ENCODE data around the gene CNEP1R1.
"Not testable (repeated sequence)": the region's sequence is repeated elsewhere in the genome, so short reads cannot be mapped to it uniquely, and the experiment has no call there.

CNEP1R1 gene

GRCh38 chr16:50024684-50025536 lies at the start of gene CNEP1R1:
Gene CNEP1R1 (plus strand): TSS chr16:50025225. CDS start chr16:50025316, 91 bp downstream.
- peak; percentile 77 for DNase-seq (ENCODE audit: low read depth)

GRCh38 chr16:49977427-49977826 lies 47.6 kb upstream of the CNEP1R1 start:
- DNase-seq (ENCODE audit: low read depth) = no peak

GRCh38 chr16:49978569-49979326 lies 46.3 kb upstream of the CNEP1R1 start:
- DNase-seq (ENCODE audit: low read depth) = no peak

DNA sequence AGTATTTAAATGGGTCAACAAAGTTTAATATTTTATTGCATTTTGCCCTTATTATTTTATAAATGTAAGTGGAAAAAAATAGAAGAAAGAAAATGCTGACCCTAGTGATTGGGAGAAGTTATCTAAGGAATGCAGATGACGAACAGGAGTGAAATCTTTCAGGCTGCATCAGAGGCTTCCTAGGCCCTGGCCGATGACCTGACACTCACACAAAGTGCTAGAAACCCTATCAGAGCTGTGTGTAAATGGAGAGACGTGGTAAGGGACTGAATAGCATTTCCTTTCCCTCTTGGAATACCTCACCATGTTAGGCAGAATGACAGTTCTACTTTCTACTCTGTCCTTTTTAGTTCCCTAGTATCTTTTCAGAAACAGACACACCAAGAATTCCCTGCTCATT lies 44.9 kb upstream of the CNEP1R1 start:
- no peak for DNase-seq (ENCODE audit: low read depth)

- no peak for DNase-seq (ENCODE audit: low read depth)
Measured at GRCh38 chr16:49986351-49987124, 38.5 kb upstream of the CNEP1R1 start.

- DNase-seq (ENCODE audit: low read depth) = no peak
Measured at GRCh38 chr16:49987381-49987780, 37.6 kb upstream of the CNEP1R1 start.

- no peak for DNase-seq (ENCODE audit: low read depth)
Measured at GRCh38 chr16:49992825-49993224, 32.2 kb upstream of the CNEP1R1 start.

DNA sequence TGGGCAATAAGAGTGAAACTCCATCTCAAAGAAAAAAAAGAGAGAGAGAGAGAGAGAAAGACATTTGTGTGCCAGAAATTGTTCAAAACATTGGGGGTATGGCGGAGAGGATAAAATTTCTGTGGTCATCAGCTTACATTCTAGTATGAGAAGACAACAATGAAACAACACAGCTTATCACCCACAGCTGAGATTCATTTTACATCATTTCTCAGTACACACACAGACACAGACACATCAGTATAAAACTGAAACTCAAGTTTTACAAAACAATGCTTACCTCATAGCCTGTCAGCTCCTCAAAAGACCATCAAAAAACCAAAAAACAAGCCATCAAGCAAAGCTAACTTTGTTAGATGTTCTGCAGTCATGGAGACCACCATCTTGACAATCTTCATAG lies 31.4 kb upstream of the CNEP1R1 start:
- no peak for DNase-seq (ENCODE audit: low read depth)

DNA sequence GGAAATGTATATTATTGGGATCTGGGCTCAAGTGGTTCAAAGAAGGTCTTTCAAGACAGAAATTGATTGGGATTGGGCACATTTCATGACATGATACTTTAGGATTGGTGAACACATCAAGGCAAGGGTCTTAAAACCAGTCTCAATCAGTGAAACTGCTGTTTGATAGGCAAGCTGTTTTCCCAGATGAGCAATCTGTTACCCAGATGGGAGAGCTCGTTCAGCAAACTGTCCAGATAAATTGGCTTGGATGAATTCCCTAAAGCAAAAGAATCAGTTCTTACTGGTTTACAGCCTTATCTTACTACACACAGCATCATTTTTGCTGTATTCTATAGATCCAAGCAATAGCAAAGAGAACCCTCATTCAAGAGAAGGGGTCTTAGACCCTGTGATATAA lies 31.0 kb upstream of the CNEP1R1 start:
- DNase-seq (ENCODE audit: low read depth) = no peak

DNA sequence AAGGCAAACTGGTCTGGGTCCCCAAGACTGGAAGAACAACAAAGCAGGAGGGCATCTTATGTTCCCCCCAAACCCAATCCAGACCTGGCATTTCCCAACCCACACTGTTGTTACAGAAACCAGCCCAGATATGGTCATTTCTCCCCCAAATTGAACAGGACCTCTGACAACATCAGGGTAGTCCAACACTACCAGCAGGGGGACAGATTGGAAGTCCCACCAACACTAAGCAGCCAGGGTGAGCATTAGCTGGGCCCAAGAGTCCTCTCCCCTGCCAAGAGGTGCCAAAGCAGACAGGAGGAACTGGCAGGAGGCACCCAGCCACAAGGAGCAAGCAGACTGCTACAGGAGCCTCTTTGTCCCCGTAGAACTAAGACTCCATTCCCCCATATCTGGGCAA lies 29.3 kb upstream of the CNEP1R1 start:
- no peak for DNase-seq (ENCODE audit: low read depth)

DNA sequence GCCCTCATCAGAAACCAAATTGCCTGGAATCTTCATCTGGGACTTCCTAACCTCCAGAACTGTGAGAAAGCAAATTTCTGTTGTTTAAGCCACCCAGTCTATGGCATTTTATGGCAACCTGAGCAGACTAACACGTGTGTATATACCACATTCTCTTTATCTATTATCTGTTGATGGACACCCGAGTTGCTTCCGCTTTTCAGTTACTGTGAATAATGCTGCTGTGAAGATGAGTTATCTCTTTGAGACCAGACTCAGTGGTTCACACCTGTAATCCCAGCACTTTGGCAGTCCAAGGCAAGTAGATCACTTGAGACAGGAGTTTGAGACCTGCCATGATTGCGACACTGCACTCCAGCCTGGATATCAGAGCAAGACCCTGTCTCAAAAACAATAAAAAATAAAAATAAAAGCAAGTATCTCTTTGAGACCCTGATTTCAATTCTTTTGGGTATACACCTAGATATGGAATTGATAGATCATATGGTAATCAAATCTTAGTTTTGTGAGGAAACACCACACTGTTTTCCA lies 27.2 kb upstream of the CNEP1R1 start:
- DNase-seq (ENCODE audit: low read depth) = no peak

- no peak for DNase-seq (ENCODE audit: low read depth)
Measured at GRCh38 chr16:49998991-49999390, 26.0 kb upstream of the CNEP1R1 start.

- DNase-seq (ENCODE audit: low read depth) = no peak
Measured at GRCh38 chr16:50001144-50001543, 23.9 kb upstream of the CNEP1R1 start.

DNA sequence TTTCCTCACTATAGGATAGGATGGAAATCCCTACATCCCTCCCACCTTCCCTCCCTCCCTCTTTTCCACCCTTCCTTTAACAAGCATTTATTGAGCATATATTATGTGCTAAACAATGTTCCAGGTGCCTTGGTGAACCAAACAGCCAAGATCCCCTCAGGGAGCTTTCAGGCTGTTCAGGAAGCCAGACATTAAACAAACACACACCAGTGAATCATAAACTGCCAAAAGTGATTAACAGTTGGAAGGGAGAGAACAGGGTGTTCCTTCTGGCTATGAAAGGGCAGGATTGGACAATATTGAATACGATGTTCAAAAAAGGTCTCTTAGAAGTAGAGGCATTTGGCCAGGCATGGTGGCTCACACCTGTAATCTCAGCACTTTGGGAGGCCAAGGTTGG lies 22.8 kb upstream of the CNEP1R1 start:
- no peak for DNase-seq (ENCODE audit: low read depth)

GRCh38 chr16:50004239-50004638 lies 20.8 kb upstream of the CNEP1R1 start:
- DNase-seq (ENCODE audit: low read depth) = no peak

GRCh38 chr16:50006964-50007363 lies 18.1 kb upstream of the CNEP1R1 start:
- no peak for DNase-seq (ENCODE audit: low read depth)

GRCh38 chr16:50007744-50008143 lies 17.3 kb upstream of the CNEP1R1 start:
- no peak for DNase-seq (ENCODE audit: low read depth)

GRCh38 chr16:50010212-50010611 lies 14.8 kb upstream of the CNEP1R1 start:
- DNase-seq (ENCODE audit: low read depth) = no peak

DNA sequence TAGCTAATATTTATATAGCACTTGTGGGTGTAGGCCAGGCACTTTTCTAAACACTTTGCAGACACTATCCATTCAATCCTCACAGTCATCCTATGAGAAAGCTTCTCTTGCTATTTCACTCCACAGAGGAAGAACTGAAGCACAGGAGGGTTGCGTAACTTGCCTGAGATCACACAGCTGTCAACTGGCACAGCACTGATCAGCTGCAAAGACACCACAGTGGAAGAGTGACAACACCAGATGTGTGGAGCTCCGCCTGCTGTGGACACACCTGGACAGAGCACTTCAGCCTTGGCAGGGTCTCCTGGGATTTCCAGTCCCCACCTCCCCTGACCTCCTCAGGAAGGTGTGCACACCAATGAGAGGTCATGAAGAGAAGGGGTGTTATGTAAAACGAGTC lies 13.3 kb upstream of the CNEP1R1 start:
- no peak for DNase-seq (ENCODE audit: low read depth)

DNA sequence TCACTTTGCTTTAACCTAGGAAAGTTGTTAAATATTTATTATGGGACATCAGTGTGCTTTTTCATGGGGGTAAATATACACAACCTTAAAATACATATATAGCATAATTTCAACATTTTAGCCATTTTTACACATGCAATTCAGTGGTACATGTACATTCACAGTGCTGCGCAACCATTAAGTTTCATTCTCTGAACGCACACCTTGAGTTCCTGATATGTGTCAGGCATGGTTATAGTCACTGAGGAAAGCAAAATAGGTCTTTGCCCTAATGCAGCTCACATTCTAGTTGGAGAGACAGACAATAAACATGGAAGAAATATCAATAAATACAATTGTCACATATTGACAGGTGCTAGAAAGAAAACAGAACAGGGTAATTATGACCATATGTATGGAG lies 12.8 kb upstream of the CNEP1R1 start:
- no peak for DNase-seq (ENCODE audit: low read depth)

DNA sequence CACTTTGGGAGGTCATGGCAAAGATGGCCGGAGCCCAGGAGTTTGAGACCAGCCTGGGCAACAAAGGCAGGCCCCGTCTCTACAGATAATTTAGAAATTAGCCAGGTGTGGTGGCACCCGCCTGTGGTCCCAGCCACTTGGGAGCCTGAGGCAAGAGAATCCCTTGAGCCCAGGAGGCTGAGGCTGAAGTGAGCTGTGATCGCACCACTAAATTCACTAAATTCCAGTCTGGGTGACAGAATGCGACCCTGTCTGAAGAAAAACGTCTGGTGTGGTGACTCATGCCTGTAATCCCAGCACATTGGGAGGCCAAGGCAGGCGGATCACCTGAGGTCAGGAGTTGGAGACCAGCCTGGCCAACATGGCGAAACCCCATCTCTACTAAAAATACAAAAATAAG lies 10.8 kb upstream of the CNEP1R1 start:
- not testable (repeated sequence) for DNase-seq (ENCODE audit: low read depth)

DNA sequence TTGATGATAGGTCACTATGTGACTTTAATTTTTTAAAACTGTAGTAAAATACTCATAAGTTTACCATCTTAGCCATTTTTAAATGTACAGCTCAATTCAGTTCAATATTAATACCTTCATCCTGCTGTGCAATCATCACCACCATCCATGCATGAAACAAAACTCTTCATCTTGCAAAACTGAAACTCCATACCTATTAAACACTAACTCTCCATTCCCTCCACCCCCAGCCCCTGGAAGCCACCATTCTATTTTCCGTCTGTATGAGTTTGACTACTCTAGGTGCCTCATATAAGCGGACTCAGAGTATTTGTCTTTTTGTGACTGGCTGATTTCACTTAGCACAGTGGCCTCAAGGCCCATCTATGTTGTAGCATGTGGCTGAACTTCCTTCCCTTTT lies 9.4 kb upstream of the CNEP1R1 start:
- no peak for DNase-seq (ENCODE audit: low read depth)

Measured in non-pigmented ciliary epithelial cell (primary cell).